Effector memory CD4-positive, alpha-beta T cell (primary cell): ENCODE results near the gene PTGR1.
A peak's percentile ranks its signal among the peaks of the same experiment; 100 is the strongest.
"Not testable (repeated sequence)": the region's sequence is repeated elsewhere in the genome, so short reads cannot be mapped to it uniquely, and the experiment has no call there.

Experiments used
- DNase-seq, 3 donors: peaks; one replicate each; pipeline ENCODE4 v3.0.0-alpha.2; 2020
- H3K27ac ChIP-seq: 2 replicates; pipeline ENCODE4 v1.7.0; 2013; ENCODE audit warnings: mild to moderate bottlenecking, low read length, moderate library complexity; ENCODE audit not compliant: insufficient read depth, poor library complexity, severe bottlenecking
- H3K27me3 ChIP-seq: replicated peaks from 2 replicates; pipeline ENCODE4 v1.7.0; 2013; ENCODE audit warnings: mild to moderate bottlenecking, low read length; ENCODE audit not compliant: insufficient read depth, control insufficient read depth, poor library complexity, severe bottlenecking
- H3K36me3 ChIP-seq: 2 replicates; pipeline ENCODE4 v1.7.0; 2013; ENCODE audit warnings: mild to moderate bottlenecking, low read length, moderate library complexity; ENCODE audit not compliant: control insufficient read depth, insufficient read depth
- H3K4me1 ChIP-seq: 2 replicates; pipeline ENCODE4 v1.7.0; 2013; ENCODE audit warnings: low read length, mild to moderate bottlenecking; ENCODE audit not compliant: control insufficient read depth, insufficient read depth, poor library complexity, severe bottlenecking
- H3K4me3 ChIP-seq: 2 replicates; pipeline ENCODE4 v1.7.0; 2013; ENCODE audit warnings: low read length, low read depth, mild to moderate bottlenecking; ENCODE audit not compliant: insufficient read depth, poor library complexity, severe bottlenecking
- H3K9me3 ChIP-seq: 2 replicates; pipeline ENCODE4 v1.7.0; 2013; ENCODE audit warnings: mild to moderate bottlenecking, low read length, moderate library complexity; ENCODE audit not compliant: control insufficient read depth

Gene PTGR1

GRCh38 chr9:111632060-111632459, 32.6 kb upstream of the PTGR1 start:
- no peak for DNase-seq
- no peaks in the 10 kb centered on the region for H3K9me3 ChIP-seq
- H3K4me1 ChIP-seq, result peaks cover 13% of the 10 kb centered on the region
- no peaks in the 10 kb centered on the region for H3K36me3 ChIP-seq
- peak overlapping the region; percentile 74 for H3K27ac ChIP-seq
- peak overlapping the region; percentile 89 for H3K4me3 ChIP-seq
- no peaks in the 10 kb centered on the region for H3K27me3 ChIP-seq

GRCh38 chr9:111631214-111631971, 31.9 kb upstream of the PTGR1 start, which contains the start of gene DNAJC25:
Gene DNAJC25 (plus strand): TSS chr9:111631334. CDS start chr9:111631408, 74 bp downstream.
- no peaks in the 10 kb centered on the region for H3K36me3 ChIP-seq
- no peaks in the 10 kb centered on the region for H3K27me3 ChIP-seq
- peak within 1 kb of the TSS; percentile 89 for H3K4me3 ChIP-seq
- H3K9me3 ChIP-seq, result no peaks in the 10 kb centered on the region
- H3K4me1 ChIP-seq, result peaks cover 13% of the 10 kb centered on the region
- peak; percentile 94 to 96 (median 95) for DNase-seq
- H3K27ac ChIP-seq, result peak within 1 kb of the TSS; percentile 74

- Histone ChIP-seq H3K27me3 (no peaks in the 10 kb centered on the region), H3K4me1 (peaks cover 13% of the 10 kb centered on the region), H3K36me3 (no peaks in the 10 kb centered on the region), H3K9me3 (no peaks in the 10 kb centered on the region), H3K27ac (peak overlapping the region; percentile 44), H3K4me3 (peak overlapping the region; percentile 89)
- DNase-seq, result no peak
Measured at GRCh38 chr9:111630964-111631213, 31.4 kb upstream of the PTGR1 start.

GRCh38 chr9:111630182-111630963, 30.9 kb upstream of the PTGR1 start:
- Histone ChIP-seq H3K27ac (peak overlapping the region; percentile 44), H3K4me3 (peak overlapping the region; percentile 89), H3K9me3 (no peaks in the 10 kb centered on the region), H3K27me3 (no peaks in the 10 kb centered on the region), H3K4me1 (peaks cover 13% of the 10 kb centered on the region), H3K36me3 (no peaks in the 10 kb centered on the region)
- no peak for DNase-seq

GRCh38 chr9:111628411-111628810, 29.0 kb upstream of the PTGR1 start:
- Histone ChIP-seq H3K4me1 (peaks cover 13% of the 10 kb centered on the region), H3K27me3 (no peaks in the 10 kb centered on the region), H3K9me3 (no peaks in the 10 kb centered on the region), H3K4me3 (no peak overlapping the region), H3K36me3 (no peaks in the 10 kb centered on the region), H3K27ac (no peak overlapping the region)
- no peak for DNase-seq

- Histone ChIP-seq H3K27ac (no peak overlapping the region), H3K36me3 (no peaks in the 10 kb centered on the region)
Measured at GRCh38 chr9:111627260-111627963, 28.0 kb upstream of the PTGR1 start.

GRCh38 chr9:111622626-111623025, 23.2 kb upstream of the PTGR1 start:
- DNase-seq, result no peak
- Histone ChIP-seq H3K9me3 (no peaks in the 10 kb centered on the region), H3K27me3 (no peaks in the 10 kb centered on the region), H3K4me1 (no peaks in the 10 kb centered on the region), H3K4me3 (no peak overlapping the region), H3K36me3 (no peaks in the 10 kb centered on the region), H3K27ac (no peak overlapping the region)

More at GRCh38 chr9:111627260-111627963, 28.0 kb upstream of the PTGR1 start:
- Histone ChIP-seq H3K9me3 (no peaks in the 10 kb centered on the region), H3K4me3 (no peak overlapping the region), H3K4me1 (peaks cover 13% of the 10 kb centered on the region), H3K27me3 (no peaks in the 10 kb centered on the region)
- no peak for DNase-seq

- DNase-seq, result no peak
- H3K9me3 ChIP-seq, result no peaks in the 10 kb centered on the region
- no peak overlapping the region for H3K4me3 ChIP-seq
- no peaks in the 10 kb centered on the region for H3K4me1 ChIP-seq
- no peaks in the 10 kb centered on the region for H3K27me3 ChIP-seq
- H3K36me3 ChIP-seq, result no peaks in the 10 kb centered on the region
- H3K27ac ChIP-seq, result no peak overlapping the region
Measured at GRCh38 chr9:111621895-111622480, 22.5 kb upstream of the PTGR1 start.

- not testable (repeated sequence) for H3K27me3 ChIP-seq, H3K27ac ChIP-seq, H3K4me3 ChIP-seq, H3K9me3 ChIP-seq, H3K36me3 ChIP-seq, DNase-seq, H3K4me1 ChIP-seq
Measured at GRCh38 chr9:111617349-111617748, 17.9 kb upstream of the PTGR1 start.
